HCT116 (cell line): Measurements from ENCODE around the gene KIF26B. TPM values are rescaled to one million over a fixed set of nuclear protein-coding genes. Genes with fewer than 3 reads are reported as not detected.

ENCODE experiments used
- ATAC-seq: fragments of 200-7000 bp; cut with Tn5 transposase; 2 replicates; pipeline ENCODE4 v1.9.1; 2020; ENCODE audit warnings: mild to moderate bottlenecking, moderate library complexity
- BruUV-seq: library from RNA; stranded (reverse); fragments of 400-500 nt; replicated peaks from 2 replicates; lab custom pipeline; 2021; lab: Mats Ljungman, UMichigan
- CTCF ChIA-PET: fragments of 300-600 bp; sonication (Branson Sonifier 250); formaldehyde crosslinking; loops from one replicate; lab custom pipeline; 2021; ENCODE audit warnings: antibody characterized with exemption; lab: Charles Lee
- POLR2A ChIA-PET: fragments of 300-600, 350-600 bp; sonication (Branson Sonifier 250); formaldehyde crosslinking; loops from one replicate; lab custom pipeline; 2021; ENCODE audit warnings: antibody characterized with exemption; lab: Charles Lee
- RAD21 ChIA-PET, 2 experiments: fragments of 300-600 bp; sonication (Branson Sonifier 250); formaldehyde crosslinking; loops; one replicate each; lab custom pipeline; 2023; ENCODE audit warnings: low total read pairs in 2 of 2; ENCODE audit not compliant: uncharacterized antibody in 2 of 2, unreplicated experiment in 2 of 2, low non-redundant PET in 1 of 2; lab: Charles Lee
- DNase-seq: peaks from one replicate; pipeline ENCODE4 v3.0.0-alpha.2; 2010; ENCODE audit warnings: low read depth, low spot score
- H2AFZ ChIP-seq: fragments of 200-600 bp; shearing (Covaris generic), sonication (generic); 2 replicates; pipeline ENCODE4 v1.6.1; 2017; ENCODE audit warnings: low read depth, mixed run types, mixed read lengths, antibody characterized with exemption, low read length; ENCODE audit not compliant: poor library complexity, severe bottlenecking
- H3K27ac ChIP-seq: 2 replicates; pipeline ENCODE4 v1.5.1; 2012; ENCODE audit warnings: low read depth, low read length
- H3K27me3 ChIP-seq: fragments of 200-600 bp; sonication (generic); 2 replicates; pipeline ENCODE4 v1.6.1; 2016; ENCODE audit warnings: mixed run types, low read length, mixed read lengths; ENCODE audit not compliant: insufficient read depth
- H3K36me3 ChIP-seq, 2 experiments: fragments of 200-500 bp in 1 of 2; fragments of 200-600 bp in 1 of 2; sonication (Bioruptor generic) in 1 of 2; sonication (generic) in 1 of 2; 2 replicates each; pipeline versions ENCODE4 v1.5.1 to v1.6.1; 2014 to 2016; ENCODE audit warnings: low read length in 2 of 2, inconsistent platforms in 1 of 2, mixed read lengths in 1 of 2, mixed run types in 1 of 2; ENCODE audit not compliant: insufficient read depth in 2 of 2, control insufficient read depth in 1 of 2
- H3K4me1 ChIP-seq, 2 experiments: fragments of 200-600 bp in 1 of 2; sonication (generic) in 1 of 2; 2 replicates each; pipeline versions ENCODE4 v1.5.1 to v1.6.1; 2012 to 2017; ENCODE audit warnings: low read length in 2 of 2, inconsistent platforms in 1 of 2, mild to moderate bottlenecking in 1 of 2, mixed read lengths in 1 of 2, mixed run types in 1 of 2, moderate library complexity in 1 of 2; ENCODE audit not compliant: insufficient read depth in 2 of 2, control insufficient read depth in 1 of 2
- H3K4me2 ChIP-seq: fragments of 200-600 bp; sonication (generic); 2 replicates; pipeline ENCODE4 v1.6.1; 2017; ENCODE audit warnings: mixed run types, low read length, mixed read lengths
- H3K4me3 ChIP-seq, 2 experiments: fragments of 200-600 bp in 1 of 2; sonication (generic) in 1 of 2; replicated peaks in 1 of 2; 2 replicates each; pipeline ENCODE4 v1.5.1; 2011 to 2016; ENCODE audit warnings: low read length in 2 of 2, control low read depth in 1 of 2, low read depth in 1 of 2, mild to moderate bottlenecking in 1 of 2, mixed read lengths in 1 of 2, mixed run types in 1 of 2
- H3K79me2 ChIP-seq: fragments of 200-600 bp; sonication (generic); 2 replicates; pipeline ENCODE4 v1.6.1; 2017; ENCODE audit warnings: mild to moderate bottlenecking, mixed run types, low read length, moderate library complexity, mixed read lengths; ENCODE audit not compliant: insufficient read depth
- H3K9ac ChIP-seq: fragments of 200-600 bp; sonication (generic); 2 replicates; pipeline ENCODE4 v1.6.1; 2016; ENCODE audit warnings: low read length, mixed read lengths
- H3K9me2 ChIP-seq: fragments of 200-600 bp; sonication (generic), shearing (Covaris generic); 2 replicates; pipeline ENCODE4 v1.6.1; 2017; ENCODE audit warnings: mixed run types, mild to moderate bottlenecking, moderate library complexity; ENCODE audit not compliant: insufficient read depth
- H3K9me3 ChIP-seq, 2 experiments: fragments of 200-500 bp in 1 of 2; fragments of 200-600 bp in 1 of 2; sonication (Bioruptor generic) in 1 of 2; sonication (generic) in 1 of 2; 2 replicates each; pipeline ENCODE4 v1.6.1; 2014 to 2017; ENCODE audit warnings: low read length in 2 of 2, mixed read lengths in 2 of 2, inconsistent platforms in 1 of 2, low read depth in 1 of 2, mild to moderate bottlenecking in 1 of 2, mixed run types in 1 of 2, moderate library complexity in 1 of 2; ENCODE audit not compliant: control insufficient read depth in 1 of 2, insufficient read depth in 1 of 2
- H4K20me1 ChIP-seq: fragments of 200-600 bp; sonication (generic), shearing (Covaris generic); 2 replicates; pipeline ENCODE4 v1.6.1; 2017; ENCODE audit warnings: mixed run types, mild to moderate bottlenecking, moderate library complexity; ENCODE audit not compliant: insufficient read depth
- EZH2 ChIP-seq: fragments of 200-600 bp; sonication (generic); IDR thresholded peaks from 2 replicates; pipeline ENCODE4 v1.6.1; 2017; ENCODE audit warnings: antibody characterized with exemption, mixed run types
- RAD21 ChIP-seq: IDR thresholded peaks from 2 replicates; pipeline ENCODE4 v1.6.1; 2012; ENCODE audit warnings: low read depth, mild to moderate bottlenecking
- REST ChIP-seq: IDR thresholded peaks from 2 replicates; pipeline ENCODE4 v1.6.1; 2012; ENCODE audit warnings: low read depth
- SP1 ChIP-seq: IDR thresholded peaks from 2 replicates; pipeline ENCODE4 v1.6.1; 2012; ENCODE audit warnings: low read depth
- TCF7L2 ChIP-seq: IDR thresholded peaks from 2 replicates; pipeline ENCODE4 v1.7.0; 2011; ENCODE audit warnings: borderline replicate concordance, inconsistent platforms; ENCODE audit not compliant: insufficient read depth, insufficient read length; ENCODE audit errors: extremely low read depth
- ZNF274 ChIP-seq: fragments of 200-500 bp; sonication (Bioruptor generic); IDR thresholded peaks from 2 replicates; pipeline ENCODE4 v1.6.1; 2014; ENCODE audit warnings: mild to moderate bottlenecking, low read depth, low read length, inconsistent platforms
- intact Hi-C: fragments of 100-400 bp; cut with micrococcal nuclease; formaldehyde crosslinking; loops from 2 replicates; pipeline ENCODE4 v1.10.0; 2022
- total RNA-seq: library from RNA; stranded (reverse); gene quantifications from one replicate; pipeline ENCODE4 v1.2.1, GENCODE V29; 2021; ENCODE audit not compliant: unreplicated experiment
- TF ChIP-seq, protein P1 (sequence below): IDR thresholded peaks from 2 replicates; pipeline ENCODE4 v1.6.1; 2011; ENCODE audit warnings: mild to moderate bottlenecking, low read length, moderate library complexity; ENCODE audit not compliant: insufficient replicate concordance; ENCODE audit errors: extremely low read depth

Gene KIF26B
- total RNA-seq, 1 experiment from 2014 or later = 0.49 TPM

DNA sequence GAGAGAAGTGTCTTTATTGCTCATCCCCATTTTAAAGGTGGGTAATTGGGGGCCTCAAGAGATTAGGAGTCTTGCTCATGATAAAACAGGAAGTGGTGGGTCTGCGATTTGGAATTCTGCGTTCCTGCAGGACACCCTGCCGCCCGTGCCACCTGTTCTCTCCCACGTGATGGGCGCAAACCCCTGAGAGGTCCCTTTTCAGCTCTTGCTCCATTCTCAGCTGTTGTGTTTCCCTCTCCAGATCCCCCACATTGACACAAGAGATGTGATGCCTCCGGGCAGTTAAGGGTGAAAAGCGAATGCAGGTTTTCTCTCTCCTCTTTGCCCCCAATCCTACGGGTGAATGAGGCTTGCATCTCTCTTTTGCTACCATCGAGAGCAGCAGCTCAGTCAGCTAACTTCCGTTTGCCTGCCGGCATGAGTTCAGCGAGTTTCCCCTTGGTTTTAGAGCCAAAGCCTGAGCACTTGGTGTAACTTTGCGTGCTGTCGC lies 57.5 kb downstream of the KIF26B start (continued):
- TF ChIP-seq, protein P1, sequence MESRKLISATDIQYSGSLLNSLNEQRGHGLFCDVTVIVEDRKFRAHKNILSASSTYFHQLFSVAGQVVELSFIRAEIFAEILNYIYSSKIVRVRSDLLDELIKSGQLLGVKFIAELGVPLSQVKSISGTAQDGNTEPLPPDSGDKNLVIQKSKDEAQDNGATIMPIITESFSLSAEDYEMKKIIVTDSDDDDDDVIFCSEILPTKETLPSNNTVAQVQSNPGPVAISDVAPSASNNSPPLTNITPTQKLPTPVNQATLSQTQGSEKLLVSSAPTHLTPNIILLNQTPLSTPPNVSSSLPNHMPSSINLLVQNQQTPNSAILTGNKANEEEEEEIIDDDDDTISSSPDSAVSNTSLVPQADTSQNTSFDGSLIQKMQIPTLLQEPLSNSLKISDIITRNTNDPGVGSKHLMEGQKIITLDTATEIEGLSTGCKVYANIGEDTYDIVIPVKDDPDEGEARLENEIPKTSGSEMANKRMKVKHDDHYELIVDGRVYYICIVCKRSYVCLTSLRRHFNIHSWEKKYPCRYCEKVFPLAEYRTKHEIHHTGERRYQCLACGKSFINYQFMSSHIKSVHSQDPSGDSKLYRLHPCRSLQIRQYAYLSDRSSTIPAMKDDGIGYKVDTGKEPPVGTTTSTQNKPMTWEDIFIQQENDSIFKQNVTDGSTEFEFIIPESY = no peak

DNA sequence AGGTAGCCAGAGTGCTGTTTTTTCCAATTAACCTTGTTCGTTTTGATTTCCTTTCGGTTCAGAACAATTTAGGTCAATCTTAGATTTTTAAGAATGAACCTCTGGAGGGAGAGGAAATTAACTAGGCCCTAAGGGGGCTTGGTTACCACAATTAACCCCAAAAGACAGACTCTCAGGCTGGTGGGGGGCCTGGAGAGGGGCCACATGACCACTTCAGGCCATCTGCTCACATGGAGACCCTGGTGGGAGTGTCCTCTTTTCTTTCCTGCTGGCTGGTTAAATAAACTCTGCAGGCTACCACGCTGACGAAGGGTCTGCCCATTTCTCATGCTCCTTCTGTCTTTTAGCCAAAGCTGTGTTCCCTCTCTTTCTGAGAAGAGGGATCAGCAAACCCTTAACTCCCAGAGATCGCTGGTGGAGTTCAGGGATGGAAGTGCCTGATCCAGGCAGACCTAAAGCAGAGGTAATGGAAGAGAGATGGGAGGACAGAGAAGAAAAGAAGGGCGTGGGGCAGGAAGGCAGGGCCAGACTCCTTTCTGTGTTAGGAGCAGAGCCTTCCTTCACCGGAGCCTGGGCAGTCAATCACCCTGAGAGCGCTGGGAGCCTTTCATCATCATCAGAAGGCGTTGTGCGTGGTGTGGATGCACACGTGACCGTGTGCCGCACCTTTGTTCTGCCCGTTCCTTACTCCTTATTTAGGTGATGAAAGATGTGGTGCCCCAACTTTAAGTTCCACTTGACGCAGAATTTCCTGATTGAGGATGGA lies 58.5 kb downstream of the KIF26B start:
- RAD21 ChIA-PET = no interaction called here
- H3K4me3 ChIP-seq = no peak overlapping the region
- no peaks in the 10 kb centered on the region for H3K79me2 ChIP-seq
- BruUV-seq = no TSS peak
- CTCF ChIA-PET = no interaction called here
- H3K4me2 ChIP-seq = no peak overlapping the region
- H3K27ac ChIP-seq = no peak overlapping the region
- no peaks in the 10 kb centered on the region for H4K20me1 ChIP-seq
- POLR2A ChIA-PET = no interaction called here
- ATAC-seq (no peak), DNase-seq (no peak)
- no peaks in the 10 kb centered on the region for H3K4me1 ChIP-seq
- H2AFZ ChIP-seq = no peak overlapping the region
- H3K36me3 ChIP-seq = no peaks in the 10 kb centered on the region
- intact Hi-C loops = no loop called here
- no peak for TF ChIP-seq EZH2
- TF ChIP-seq RAD21 = no peak
- no peak for TF ChIP-seq REST
- no peak for TF ChIP-seq ZNF274
- no peak for TF ChIP-seq TCF7L2
- TF ChIP-seq SP1 = no peak
- no peaks in the 10 kb centered on the region for H3K9me2 ChIP-seq
- no peak overlapping the region for H3K9ac ChIP-seq
- 0 out of 4 replicates have a peak, but pooled peaks cover 0 to 1% of the 10 kb centered on the region in 2 experiments for H3K9me3 ChIP-seq
- 0 out of 2 replicates have a peak, but pooled peaks cover 5% of the 10 kb centered on the region for H3K27me3 ChIP-seq
